HG03097 (cell line): ENCODE results near the gene SPATS2.
A peak's percentile ranks its signal among the peaks of the same experiment; 100 is the strongest.

Experiments
- ATAC-seq: cut with Tn5 transposase; IDR thresholded peaks from one replicate; pipeline ENCODE4 v1.9.1; 2021; ENCODE audit not compliant: unreplicated experiment, low FRiP score

The SPATS2 gene

GRCh38 chr12:49335955-49336644 lies 31.2 kb upstream of the SPATS2 start:
- no peak for ATAC-seq

GRCh38 chr12:49336645-49337584 lies 30.3 kb upstream of the SPATS2 start, which contains the start of gene C1QL4:
C1QL4 (minus strand) TSS chr12:49337188; CDS start chr12:49336477, 711 bp downstream.
- ATAC-seq: peak; percentile 66

GRCh38 chr12:49338830-49339463 lies 28.3 kb upstream of the SPATS2 start:
- no peak for ATAC-seq

- ATAC-seq: no peak
Measured at GRCh38 chr12:49339464-49339861, 27.8 kb upstream of the SPATS2 start.

GRCh38 chr12:49340095-49340870 lies 27.0 kb upstream of the SPATS2 start:
- ATAC-seq: no peak

GRCh38 chr12:49340971-49341776 lies 26.1 kb upstream of the SPATS2 start:
- no peak for ATAC-seq

GRCh38 chr12:49341777-49342065 lies 25.5 kb upstream of the SPATS2 start:
- ATAC-seq: no peak

- ATAC-seq: peak; percentile 55
Measured at GRCh38 chr12:49342066-49342913, 25.0 kb upstream of the SPATS2 start.

GRCh38 chr12:49342914-49343731 lies 24.1 kb upstream of the SPATS2 start:
- no peak for ATAC-seq

GRCh38 chr12:49344486-49345050 lies 22.7 kb upstream of the SPATS2 start:
- no peak for ATAC-seq

- ATAC-seq: no peak
Measured at GRCh38 chr12:49345051-49345824, 22.0 kb upstream of the SPATS2 start.

GRCh38 chr12:49345825-49346658 lies 21.2 kb upstream of the SPATS2 start:
- ATAC-seq: no peak

GRCh38 chr12:49346659-49347310 lies 20.5 kb upstream of the SPATS2 start, which contains the start of gene DNAJC22:
DNAJC22 (plus strand) TSS chr12:49346888; CDS start chr12:49348873, 1,985 bp downstream.
- ATAC-seq: no peak

GRCh38 chr12:49347311-49348193 lies 19.7 kb upstream of the SPATS2 start:
- ATAC-seq: no peak

- ATAC-seq: no peak
Measured at GRCh38 chr12:49348781-49349180, 18.5 kb upstream of the SPATS2 start.
